Peyer's patch (tissue), 4 donors: ENCODE results near the gene TMEM108. TPM values are rescaled to one million over a fixed set of nuclear protein-coding genes. Genes with fewer than 3 reads are reported as not detected.

Experiments
- DNase-seq, 3 donors: peaks; one replicate each; pipeline ENCODE4 v3.0.0-alpha.2; 2017 to 2019
- H3K27ac ChIP-seq, 4 donors: fragments of 200-600 bp; sonication (generic); one replicate each; pipeline ENCODE4 v1.5.1; 2016 to 2019
- H3K27me3 ChIP-seq, 2 donors: fragments of 200-600 bp; sonication (generic); one replicate each; pipeline ENCODE4 v1.5.1; 2019
- H3K36me3 ChIP-seq, 3 donors: fragments of 200-600 bp; sonication (generic); one replicate each; pipeline ENCODE4 v1.5.1; 2016 to 2019
- H3K4me1 ChIP-seq, 4 donors: fragments of 200-600 bp; sonication (generic); one replicate each; pipeline ENCODE4 v1.5.1; 2016 to 2019
- H3K4me3 ChIP-seq, 4 donors: fragments of 200-600 bp; sonication (generic); 1 replicate in 3 of 4; 2 replicates in 1 of 4; pipeline ENCODE4 v1.5.1; 2016 to 2019; ENCODE audit warnings: mild to moderate bottlenecking in 1 of 4
- H3K9me3 ChIP-seq, 4 donors: fragments of 200-600 bp; sonication (generic); one replicate each; pipeline ENCODE4 v1.5.1; 2016 to 2019; ENCODE audit warnings: mild to moderate bottlenecking in 1 of 4
- POLR2A ChIP-seq, 2 donors: fragments of 450-650 bp; IDR thresholded peaks; one replicate each; pipeline ENCODE4 v1.5.1; 2017; ENCODE audit warnings: antibody characterized with exemption in 2 of 2, mild to moderate bottlenecking in 2 of 2, moderate library complexity in 2 of 2
- total RNA-seq, 4 donors: library from RNA; depleted of rRNA; stranded (reverse); fragments of >200 nt; gene quantifications; one replicate each; pipeline ENCODE4 v1.1.0, GENCODE V29; 2016
- TF ChIP-seq, protein P1 (sequence below), 6 experiments: fragments of 450-650 bp in 4 of 6; fragments of 200-600 bp in 2 of 6; sonication (generic) in 1 of 6; IDR thresholded peaks; one replicate each; pipeline ENCODE4 v1.5.1; 2017 to 2019; ENCODE audit warnings: antibody characterized with exemption in 6 of 6, mild to moderate bottlenecking in 3 of 6, moderate library complexity in 1 of 6

TMEM108 gene
- total RNA-seq, 4 donors from 2014 or later: 1.4 to 1.7 TPM; not detected in 2

DNA sequence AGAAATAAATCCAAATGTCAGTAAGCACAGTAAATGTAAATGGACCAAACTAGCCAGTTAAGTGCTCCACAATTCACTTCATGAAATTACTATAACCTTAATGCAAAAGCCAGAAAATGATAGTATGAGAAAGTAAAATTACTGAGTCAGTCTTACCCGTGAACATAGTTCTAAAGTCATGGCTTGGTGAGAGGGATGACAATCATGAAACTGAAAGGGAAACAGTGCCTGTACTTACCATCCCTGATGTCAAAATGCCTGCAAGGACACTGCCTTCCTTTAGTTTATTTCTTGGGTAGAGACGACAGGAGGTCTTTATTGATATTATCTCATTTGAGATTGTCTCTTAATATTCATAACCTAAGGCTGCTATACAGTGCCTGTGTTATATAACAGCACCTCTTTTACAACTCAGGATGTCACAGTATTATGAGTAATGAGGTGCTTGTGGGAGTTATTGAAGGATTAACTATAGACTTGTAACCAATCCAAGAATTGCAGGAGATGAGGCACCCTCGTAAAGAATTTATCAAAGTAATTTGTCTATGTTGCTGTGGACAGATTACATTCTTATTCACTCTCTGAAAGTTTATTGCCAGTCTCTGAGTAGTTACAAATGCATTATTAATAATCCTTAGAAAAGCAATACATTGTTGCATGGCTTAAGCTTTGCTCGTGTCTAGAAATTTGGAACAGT lies 218.7 kb downstream of the TMEM108 start:
- no peak for TF ChIP-seq POLR2A (IDR thresholded peaks at IDR 0.05)
- TF ChIP-seq, protein P1, sequence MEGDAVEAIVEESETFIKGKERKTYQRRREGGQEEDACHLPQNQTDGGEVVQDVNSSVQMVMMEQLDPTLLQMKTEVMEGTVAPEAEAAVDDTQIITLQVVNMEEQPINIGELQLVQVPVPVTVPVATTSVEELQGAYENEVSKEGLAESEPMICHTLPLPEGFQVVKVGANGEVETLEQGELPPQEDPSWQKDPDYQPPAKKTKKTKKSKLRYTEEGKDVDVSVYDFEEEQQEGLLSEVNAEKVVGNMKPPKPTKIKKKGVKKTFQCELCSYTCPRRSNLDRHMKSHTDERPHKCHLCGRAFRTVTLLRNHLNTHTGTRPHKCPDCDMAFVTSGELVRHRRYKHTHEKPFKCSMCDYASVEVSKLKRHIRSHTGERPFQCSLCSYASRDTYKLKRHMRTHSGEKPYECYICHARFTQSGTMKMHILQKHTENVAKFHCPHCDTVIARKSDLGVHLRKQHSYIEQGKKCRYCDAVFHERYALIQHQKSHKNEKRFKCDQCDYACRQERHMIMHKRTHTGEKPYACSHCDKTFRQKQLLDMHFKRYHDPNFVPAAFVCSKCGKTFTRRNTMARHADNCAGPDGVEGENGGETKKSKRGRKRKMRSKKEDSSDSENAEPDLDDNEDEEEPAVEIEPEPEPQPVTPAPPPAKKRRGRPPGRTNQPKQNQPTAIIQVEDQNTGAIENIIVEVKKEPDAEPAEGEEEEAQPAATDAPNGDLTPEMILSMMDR (IDR thresholded peaks at IDR 0.05): no peak
- DNase-seq: no peak
- Histone ChIP-seq H3K4me3 (no peak overlapping the region), H3K27me3 (no peaks in the 10 kb centered on the region), H3K4me1 (no peaks in the 10 kb centered on the region), H3K27ac (no peak overlapping the region), H3K9me3 (no peaks in the 10 kb centered on the region), H3K36me3 (no peaks in the 10 kb centered on the region)

DNA sequence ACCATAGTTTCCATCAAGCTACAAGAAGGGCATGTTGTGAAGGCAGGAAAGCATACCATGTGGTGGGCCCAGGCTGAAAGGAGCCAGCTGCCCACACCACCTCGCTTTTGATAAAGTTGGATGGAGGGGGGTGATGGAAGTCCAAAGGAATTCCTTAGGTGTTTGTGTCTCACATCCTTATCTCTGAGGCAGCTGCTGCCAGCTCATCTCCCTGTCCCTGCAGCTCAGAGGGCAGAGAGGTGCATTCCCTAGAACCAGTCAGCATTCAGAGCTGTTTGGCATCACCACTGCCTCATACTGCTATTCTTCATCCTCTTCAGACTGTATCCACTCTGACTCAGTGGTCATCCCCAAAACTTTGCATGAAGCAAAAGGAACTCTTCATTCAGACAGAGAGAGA lies 220.2 kb downstream of the TMEM108 start:
- H3K9me3 ChIP-seq: no peaks in the 10 kb centered on the region
- no peak overlapping the region for H3K27ac ChIP-seq
- no peaks in the 10 kb centered on the region for H3K4me1 ChIP-seq
- no peak overlapping the region for H3K4me3 ChIP-seq
- H3K27me3 ChIP-seq: no peaks in the 10 kb centered on the region
- no peaks in the 10 kb centered on the region for H3K36me3 ChIP-seq
- DNase-seq: no peak
- TF ChIP-seq, protein P1 (IDR thresholded peaks at IDR 0.05): no peak
- no peak for TF ChIP-seq POLR2A (IDR thresholded peaks at IDR 0.05)

DNA sequence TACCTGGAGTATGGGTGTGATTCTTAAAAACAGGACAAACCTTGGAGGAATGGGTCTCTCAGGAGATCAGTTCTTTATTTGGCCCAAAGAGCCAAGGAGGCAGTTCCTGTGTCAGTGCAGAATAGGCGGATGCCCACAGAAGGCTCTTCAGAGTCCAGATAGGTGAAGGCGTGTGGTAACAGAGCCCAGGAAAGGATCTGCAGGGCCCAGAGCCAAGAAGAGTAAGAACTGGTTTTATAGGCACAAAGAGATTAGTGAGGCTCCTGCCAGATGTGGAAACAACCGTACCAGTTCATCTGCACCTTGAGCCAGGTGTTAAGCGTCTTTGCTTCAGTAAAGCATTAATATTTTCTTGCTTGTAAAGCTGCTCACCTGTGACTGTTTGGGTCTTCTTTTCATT lies 221.6 kb downstream of the TMEM108 start:
- no peaks in the 10 kb centered on the region for H3K4me1 ChIP-seq
- H3K9me3 ChIP-seq: no peaks in the 10 kb centered on the region
- H3K27me3 ChIP-seq: no peaks in the 10 kb centered on the region
- H3K36me3 ChIP-seq: no peaks in the 10 kb centered on the region
- H3K4me3 ChIP-seq: no peak overlapping the region
- TF ChIP-seq POLR2A (IDR thresholded peaks at IDR 0.05): no peak
- TF ChIP-seq, protein P1 (IDR thresholded peaks at IDR 0.05): no peak
- no peak for DNase-seq
- no peak overlapping the region for H3K27ac ChIP-seq

DNA sequence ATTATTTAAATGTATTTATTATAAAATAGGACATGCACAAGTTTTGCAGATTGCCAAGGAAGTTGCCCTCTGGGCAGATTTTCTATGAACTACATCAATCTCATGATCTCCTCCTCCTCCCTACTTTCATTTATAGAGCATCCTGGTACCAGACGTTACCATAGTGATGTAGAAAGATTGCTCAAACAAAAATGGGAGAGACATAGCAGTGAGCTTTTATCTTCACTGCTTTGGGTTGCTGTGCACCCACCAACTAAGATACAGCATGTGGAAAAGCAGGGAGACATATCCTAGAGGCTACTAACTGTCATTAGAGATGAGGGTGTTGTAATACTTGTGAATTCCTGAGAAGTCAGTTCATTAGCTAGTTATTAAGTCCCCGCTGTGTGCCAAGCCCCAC lies 224.1 kb downstream of the TMEM108 start:
- no peaks in the 10 kb centered on the region for H3K27me3 ChIP-seq
- no peaks in the 10 kb centered on the region for H3K9me3 ChIP-seq
- H3K27ac ChIP-seq: no peak overlapping the region
- H3K4me3 ChIP-seq: no peak overlapping the region
- no peak for DNase-seq
- no peaks in the 10 kb centered on the region for H3K36me3 ChIP-seq
- H3K4me1 ChIP-seq: no peaks in the 10 kb centered on the region
- no peak for TF ChIP-seq POLR2A (IDR thresholded peaks at IDR 0.05)
- TF ChIP-seq, protein P1 (IDR thresholded peaks at IDR 0.05): no peak

DNA sequence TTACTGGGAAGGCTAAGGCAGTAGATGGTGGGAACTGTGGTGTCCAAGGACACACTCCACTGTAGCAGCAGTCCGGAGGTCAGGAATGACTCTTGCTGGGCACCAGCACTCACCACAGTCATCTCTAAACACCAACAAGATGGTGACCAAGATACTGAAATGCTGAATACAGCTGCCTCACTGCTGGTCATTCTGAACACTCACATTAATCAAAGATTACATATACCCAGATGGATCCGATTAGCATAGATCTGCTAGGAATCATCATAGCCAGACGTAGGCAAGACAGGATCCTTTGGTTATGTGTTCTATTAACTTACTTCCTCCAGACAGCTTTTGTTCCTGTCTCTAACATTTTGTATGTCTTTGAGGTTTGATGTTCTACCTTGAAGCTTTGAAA lies 226.7 kb downstream of the TMEM108 start:
- TF ChIP-seq, protein P1 (IDR thresholded peaks at IDR 0.05): no peak
- no peak for TF ChIP-seq POLR2A (IDR thresholded peaks at IDR 0.05)
- H3K9me3 ChIP-seq: no peaks in the 10 kb centered on the region
- no peak overlapping the region for H3K27ac ChIP-seq
- H3K4me3 ChIP-seq: no peak overlapping the region
- no peak for DNase-seq
- H3K4me1 ChIP-seq: peaks cover 0 to 3% (median 0%) of the 10 kb centered on the region in 4 donors
- H3K36me3 ChIP-seq: no peaks in the 10 kb centered on the region
- no peaks in the 10 kb centered on the region for H3K27me3 ChIP-seq
